Brain pericyte (primary cell): ENCODE measurements around the gene ADAT1.

Experiments used
- DNase-seq: peaks from one replicate; pipeline ENCODE4 v3.0.0-alpha.2; 2012; ENCODE audit warnings: low read depth, low spot score

The ADAT1 gene

GRCh38 chr16:75622761-75623605 is at the start of gene ADAT1:
Gene ADAT1, minus strand, starts transcription at chr16:75623281. Its CDS starts 2,482 bp downstream, at chr16:75620799.
- peak; percentile 96 for DNase-seq

- DNase-seq: no peak
These were observed 44.4 kb upstream of the ADAT1 start for GRCh38 chr16:75667503-75667902.

- DNase-seq: no peak
These were observed 37.7 kb upstream of the ADAT1 start for GRCh38 chr16:75660726-75661302.

- DNase-seq: no peak
These were observed 37.2 kb upstream of the ADAT1 start for GRCh38 chr16:75660321-75660720.

GRCh38 chr16:75658175-75658574 is 35.1 kb upstream of the ADAT1 start:
- no peak for DNase-seq

GRCh38 chr16:75653922-75654321 is 30.8 kb upstream of the ADAT1 start:
- no peak for DNase-seq

GRCh38 chr16:75648265-75649076 is 25.4 kb upstream of the ADAT1 start:
- peak; percentile 17 for DNase-seq

- DNase-seq: peak; percentile 72
These were observed 24.6 kb upstream of the ADAT1 start, which contains the start of the genes KARS1 and TERF2IP for GRCh38 chr16:75647492-75648264. Gene KARS1, minus strand, starts transcription at chr16:75647665. Its CDS starts 26 bp downstream, at chr16:75647639. Gene TERF2IP, plus strand, starts transcription at chr16:75647773. Its CDS starts 110 bp downstream, at chr16:75647883.

GRCh38 chr16:75647112-75647491 is 24.0 kb upstream of the ADAT1 start:
- no peak for DNase-seq

- no peak for DNase-seq
These were observed 21.3 kb upstream of the ADAT1 start for GRCh38 chr16:75644240-75645012.

GRCh38 chr16:75640598-75640997 is 17.5 kb upstream of the ADAT1 start:
- no peak for DNase-seq

- no peak for DNase-seq
These were observed 12.0 kb upstream of the ADAT1 start for GRCh38 chr16:75635036-75635435.

- DNase-seq: no peak
These were observed 9.8 kb upstream of the ADAT1 start for GRCh38 chr16:75632857-75633256.

GRCh38 chr16:75630052-75630451 is 7.0 kb upstream of the ADAT1 start:
- no peak for DNase-seq

- no peak for DNase-seq
These were observed 6.1 kb upstream of the ADAT1 start for GRCh38 chr16:75629132-75629531.

GRCh38 chr16:75628351-75628750 is 5.3 kb upstream of the ADAT1 start:
- DNase-seq: no peak

GRCh38 chr16:75627851-75628250 is 4.8 kb upstream of the ADAT1 start:
- DNase-seq: no peak

GRCh38 chr16:75626806-75627205 is 3.7 kb upstream of the ADAT1 start:
- no peak for DNase-seq

GRCh38 chr16:75624921-75625334 is 1.8 kb upstream of the ADAT1 start:
- no peak for DNase-seq

GRCh38 chr16:75621170-75621477 is 2.0 kb downstream of the ADAT1 start:
- no peak for DNase-seq
